ENCODE measurements around the gene FZD10. TPM values are rescaled to one million over a fixed set of nuclear protein-coding genes. Genes with fewer than 3 reads are reported as not detected.

FZD10 gene
- total RNA-seq, 1 experiment from 2014 or later, result not detected

DNA sequence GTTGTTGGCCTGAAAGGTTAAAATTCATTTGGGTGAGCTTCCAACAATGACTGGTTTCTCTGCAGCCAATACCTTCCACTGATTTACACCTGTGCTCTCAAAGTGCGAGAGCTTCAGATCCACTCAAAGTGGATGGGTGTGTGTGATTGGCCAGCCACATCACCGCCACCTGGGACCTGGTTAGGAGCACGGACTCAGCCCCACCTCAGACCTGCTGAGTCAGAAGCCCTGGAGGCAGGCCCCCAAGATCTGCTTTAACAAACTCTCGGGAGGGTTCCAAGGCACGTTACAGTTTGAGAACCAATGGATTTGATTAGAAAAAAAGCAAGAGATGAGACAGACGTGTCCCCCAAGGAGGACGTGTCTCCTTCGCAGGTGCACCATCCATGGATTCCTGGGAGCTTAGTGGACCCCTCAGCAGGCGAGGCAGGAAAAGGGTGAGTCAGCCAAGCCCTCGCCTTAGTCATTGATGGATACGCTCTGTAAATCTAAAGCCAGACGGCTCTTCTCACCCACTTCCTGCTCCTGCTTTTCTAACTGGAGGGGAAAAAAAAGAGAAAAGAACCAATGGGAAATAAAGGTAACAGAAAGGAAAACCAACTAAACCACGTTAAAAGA lies 24.5 kb downstream of the FZD10 start:
- Histone ChIP-seq H3K9me3 (ENCODE audit: control insufficient read depth, insufficient read depth, low read depth, low read length) (no peaks in the 10 kb centered on the region), H3K4me3 (ENCODE audit: low read depth in 2 of 2, low read length in 2 of 2) (no peak overlapping the region), H3K4me1 (ENCODE audit: control insufficient read depth, insufficient read depth, low read length) (no peaks in the 10 kb centered on the region), H3K27me3 (ENCODE audit: control insufficient read depth, insufficient read depth, low read length) (no peaks in the 10 kb centered on the region), H3K27ac (ENCODE audit: low read length) (no peak overlapping the region), H3K36me3 (ENCODE audit: control insufficient read depth, insufficient read depth, low read length) (no peaks in the 10 kb centered on the region)
- DNase-seq (ENCODE audit: low read depth, low spot score) (no peak), ATAC-seq (no peak)
- in situ Hi-C loops (cut with HindIII; ENCODE audit: low pct_unique_long_range_greater_than_20kb, low sequenced_read_pairs) (no loop called here), intact Hi-C loops (cut with micrococcal nuclease; ENCODE audit: unreplicated experiment) (no loop called here)
- POLR2A ChIA-PET, result no interaction called here
- no TSS peak for BruUV-seq (replicated peaks)
- CTCF ChIA-PET, result no interaction called here
- no peak for TF ChIP-seq CTCF (IDR thresholded peaks at IDR 0.05)
- no peak for TF ChIP-seq SIN3A (IDR thresholded peaks at IDR 0.05; ENCODE audit: borderline replicate concordance, insufficient read depth, low read depth, low read length)
- no peak for TF ChIP-seq REST (IDR thresholded peaks at IDR 0.05; ENCODE audit: insufficient read depth in 1 of 2, low read depth in 2 of 2, low read length in 1 of 2)
- no peak for TF ChIP-seq POLR2AphosphoS5 (IDR thresholded peaks at IDR 0.05; ENCODE audit: low read depth, low read length)
- no peak for TF ChIP-seq TCF7L2 (IDR thresholded peaks at IDR 0.05; ENCODE audit: low read depth, low read length)

- ATAC-seq, result peak; percentile 63; the same call in 1 of the 2 replicates
These were observed 30.5 kb downstream of the FZD10 start for GRCh38 chr12:130192642-130193345.

DNA sequence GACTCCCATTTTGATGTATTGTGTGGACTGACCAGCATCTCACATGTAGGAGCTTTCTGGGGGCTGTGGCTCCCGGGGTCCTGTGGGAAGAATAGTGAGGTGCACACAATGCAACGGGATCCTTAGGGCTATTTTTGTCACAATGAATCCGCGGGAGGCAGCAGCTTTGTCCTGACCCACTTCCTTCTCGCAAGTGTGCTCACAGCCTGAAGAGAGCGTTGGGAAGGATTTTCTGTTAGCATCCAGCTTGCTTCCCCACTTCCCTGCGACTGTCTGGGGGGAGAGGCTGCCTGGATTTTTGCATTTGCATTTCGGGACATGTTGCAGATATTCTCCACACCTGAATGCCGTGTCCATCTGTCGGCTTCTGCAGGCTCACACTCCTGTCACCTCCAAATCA lies 31.9 kb downstream of the FZD10 start:
- Histone ChIP-seq H3K4me3 (ENCODE audit: low read depth in 2 of 2, low read length in 2 of 2) (no peak overlapping the region), H3K9me3 (ENCODE audit: control insufficient read depth, insufficient read depth, low read depth, low read length) (no peaks in the 10 kb centered on the region), H3K27ac (ENCODE audit: low read length) (no peak overlapping the region), H3K27me3 (ENCODE audit: control insufficient read depth, insufficient read depth, low read length) (no peaks in the 10 kb centered on the region; the same call in 1 of the 2 replicates), H3K4me1 (ENCODE audit: control insufficient read depth, insufficient read depth, low read length) (no peaks in the 10 kb centered on the region), H3K36me3 (ENCODE audit: control insufficient read depth, insufficient read depth, low read length) (no peaks in the 10 kb centered on the region)
- BruUV-seq (replicated peaks), result no TSS peak
- in situ Hi-C loops (cut with HindIII; ENCODE audit: low pct_unique_long_range_greater_than_20kb, low sequenced_read_pairs) (no loop called here), intact Hi-C loops (cut with micrococcal nuclease; ENCODE audit: unreplicated experiment) (no loop called here)
- POLR2A ChIA-PET, result no interaction called here
- TF ChIP-seq TCF7L2 (IDR thresholded peaks at IDR 0.05; ENCODE audit: low read depth, low read length), result no peak
- no peak for TF ChIP-seq REST (IDR thresholded peaks at IDR 0.05; ENCODE audit: insufficient read depth in 1 of 2, low read depth in 2 of 2, low read length in 1 of 2)
- no peak for TF ChIP-seq CTCF (IDR thresholded peaks at IDR 0.05)
- no peak for TF ChIP-seq POLR2AphosphoS5 (IDR thresholded peaks at IDR 0.05; ENCODE audit: low read depth, low read length)
- TF ChIP-seq SIN3A (IDR thresholded peaks at IDR 0.05; ENCODE audit: borderline replicate concordance, insufficient read depth, low read depth, low read length), result no peak
- DNase-seq (ENCODE audit: low read depth, low spot score), result no peak
- CTCF ChIA-PET, result no interaction called here
- no peak for ATAC-seq

More at GRCh38 chr12:130192642-130193345, 30.5 kb downstream of the FZD10 start:
- no peak overlapping the region for H3K27ac ChIP-seq (ENCODE audit: low read length)
- no peaks in the 10 kb centered on the region for H3K4me1 ChIP-seq (ENCODE audit: control insufficient read depth, insufficient read depth, low read length)
- in situ Hi-C loops (cut with HindIII; ENCODE audit: low pct_unique_long_range_greater_than_20kb, low sequenced_read_pairs) (no loop called here), intact Hi-C loops (cut with micrococcal nuclease; ENCODE audit: unreplicated experiment) (no loop called here)
- no peaks in the 10 kb centered on the region; the same call in 1 of the 2 replicates for H3K27me3 ChIP-seq (ENCODE audit: control insufficient read depth, insufficient read depth, low read length)
- ChIA-PET POLR2A (no interaction called here), CTCF (interaction anchor here (0.7 kb wide), 1 partner anchor 148 kb away, joined by 3 read pairs; no protein-coding TSS in a partner anchor)
- no peak for TF ChIP-seq POLR2AphosphoS5 (IDR thresholded peaks at IDR 0.05; ENCODE audit: low read depth, low read length)
- BruUV-seq (replicated peaks), result no TSS peak
- H3K4me3 ChIP-seq (ENCODE audit: low read depth in 2 of 2, low read length in 2 of 2), result no peak overlapping the region
- no peaks in the 10 kb centered on the region for H3K9me3 ChIP-seq (ENCODE audit: control insufficient read depth, insufficient read depth, low read depth, low read length)
- no peaks in the 10 kb centered on the region for H3K36me3 ChIP-seq (ENCODE audit: control insufficient read depth, insufficient read depth, low read length)
- DNase-seq (ENCODE audit: low read depth, low spot score), result no peak
